Left lung (tissue), 10 donors: Measurements from ENCODE around the gene FAM13C. TPM values are rescaled to one million over a fixed set of nuclear protein-coding genes. Genes with fewer than 3 reads are reported as not detected.
A peak's percentile ranks its signal among the peaks of the same experiment; 100 is the strongest.

Experiments used
- ATAC-seq: fragments of 200-7000 bp; cut with Tn5 transposase; one replicate; pipeline ENCODE4 v1.9.1; 2020; ENCODE audit warnings: moderate library complexity
- DNase-seq, 4 donors: peaks; one replicate each; pipeline ENCODE4 v3.0.0-alpha.2; 2013 to 2020
- H3K27ac ChIP-seq, 2 donors: fragments of 200-600 bp; sonication (generic) in 1 of 2; one replicate each; pipeline versions ENCODE4 v1.5.0 to v1.8.0; 2020 to 2021
- H3K27me3 ChIP-seq, 2 donors: fragments of 200-600 bp; sonication (generic) in 1 of 2; one replicate each; pipeline versions ENCODE4 v1.5.0 to v1.8.0; 2020 to 2021
- H3K36me3 ChIP-seq, 2 donors: fragments of 200-600 bp; sonication (generic) in 1 of 2; one replicate each; pipeline versions ENCODE4 v1.5.0 to v1.8.0; 2020 to 2021
- H3K4me1 ChIP-seq, 2 donors: fragments of 200-600 bp; one replicate each; pipeline ENCODE4 v1.8.0; 2021
- H3K4me3 ChIP-seq, 2 donors: fragments of 200-600 bp; sonication (generic) in 1 of 2; one replicate each; pipeline versions ENCODE4 v1.5.0 to v1.8.0; 2020 to 2021; ENCODE audit warnings: mild to moderate bottlenecking in 1 of 2
- H3K9me3 ChIP-seq, 2 donors: fragments of 200-600 bp; sonication (generic) in 1 of 2; one replicate each; pipeline versions ENCODE4 v1.5.0 to v1.8.0; 2020 to 2021
- intact Hi-C, 2 donors: fragments of 100-400 bp; cut with DNase I; formaldehyde crosslinking; loops; one replicate each; pipeline versions ENCODE4 v1.11.2 to v1.14.2; 2022
- polyA plus RNA-seq, 6 donors: library from polyadenylated mRNA; unstranded; fragments of 120-200 nt; gene quantifications; one replicate each; pipeline ENCODE4 v1.2.1, GENCODE V29; 2013; ENCODE audit not compliant: insufficient read length in 6 of 6
- total RNA-seq, 2 donors: library from RNA; stranded (reverse); fragmentation: NEBNext Ultra II Directional; extraction: Animal tissue kit (Norgen Biotek cat#: 25700); gene quantifications; one replicate each; pipeline ENCODE4 v1.2.1, GENCODE V29; 2021
- TF ChIP-seq, protein P1 (sequence below), 2 donors: fragments of 200-600 bp; sonication (generic) in 1 of 2; IDR thresholded peaks; one replicate each; pipeline versions ENCODE4 v1.5.0 to v1.8.0; 2021; ENCODE audit warnings: antibody characterized with exemption in 2 of 2
- donor health status: DM: no; HTN: yes; CAD: no.
- donor health status: DM: no; HTN: no; CAD: no.

Gene FAM13C
- total and polyA plus RNA-seq, 8 donors = 10.3 to 36.1 (median 25.0) TPM

DNA sequence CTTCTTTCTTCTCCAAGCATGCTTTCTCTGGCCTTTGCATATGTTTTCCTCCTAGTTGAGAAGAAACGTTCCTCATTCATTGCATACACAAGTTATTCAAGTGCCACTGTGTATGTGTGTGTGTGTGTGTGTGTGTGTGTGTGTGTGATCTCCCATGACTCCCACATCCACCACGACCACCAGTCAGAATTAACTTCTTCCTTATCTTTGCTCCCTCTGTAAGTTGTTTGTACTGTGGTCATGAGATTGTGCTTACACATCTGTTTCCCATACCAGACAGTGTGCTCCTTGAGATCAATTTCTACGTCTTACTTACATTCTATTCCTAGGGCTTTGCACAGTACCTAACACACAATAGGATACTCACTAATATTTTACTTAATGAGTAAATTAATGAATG is 22.4 kb upstream of the FAM13C start:
- Histone ChIP-seq H3K4me1 (no peaks in the 10 kb centered on the region), H3K27me3 (no peaks in the 10 kb centered on the region), H3K36me3 (no peaks in the 10 kb centered on the region), H3K4me3 (no peak overlapping the region), H3K27ac (no peak overlapping the region), H3K9me3 (no peaks in the 10 kb centered on the region)
- TF ChIP-seq, protein P1, sequence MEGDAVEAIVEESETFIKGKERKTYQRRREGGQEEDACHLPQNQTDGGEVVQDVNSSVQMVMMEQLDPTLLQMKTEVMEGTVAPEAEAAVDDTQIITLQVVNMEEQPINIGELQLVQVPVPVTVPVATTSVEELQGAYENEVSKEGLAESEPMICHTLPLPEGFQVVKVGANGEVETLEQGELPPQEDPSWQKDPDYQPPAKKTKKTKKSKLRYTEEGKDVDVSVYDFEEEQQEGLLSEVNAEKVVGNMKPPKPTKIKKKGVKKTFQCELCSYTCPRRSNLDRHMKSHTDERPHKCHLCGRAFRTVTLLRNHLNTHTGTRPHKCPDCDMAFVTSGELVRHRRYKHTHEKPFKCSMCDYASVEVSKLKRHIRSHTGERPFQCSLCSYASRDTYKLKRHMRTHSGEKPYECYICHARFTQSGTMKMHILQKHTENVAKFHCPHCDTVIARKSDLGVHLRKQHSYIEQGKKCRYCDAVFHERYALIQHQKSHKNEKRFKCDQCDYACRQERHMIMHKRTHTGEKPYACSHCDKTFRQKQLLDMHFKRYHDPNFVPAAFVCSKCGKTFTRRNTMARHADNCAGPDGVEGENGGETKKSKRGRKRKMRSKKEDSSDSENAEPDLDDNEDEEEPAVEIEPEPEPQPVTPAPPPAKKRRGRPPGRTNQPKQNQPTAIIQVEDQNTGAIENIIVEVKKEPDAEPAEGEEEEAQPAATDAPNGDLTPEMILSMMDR (IDR thresholded peaks at IDR 0.05) = no peak
- ATAC-seq = no peak
- intact Hi-C loops = no loop called here
- no peak for DNase-seq

DNA sequence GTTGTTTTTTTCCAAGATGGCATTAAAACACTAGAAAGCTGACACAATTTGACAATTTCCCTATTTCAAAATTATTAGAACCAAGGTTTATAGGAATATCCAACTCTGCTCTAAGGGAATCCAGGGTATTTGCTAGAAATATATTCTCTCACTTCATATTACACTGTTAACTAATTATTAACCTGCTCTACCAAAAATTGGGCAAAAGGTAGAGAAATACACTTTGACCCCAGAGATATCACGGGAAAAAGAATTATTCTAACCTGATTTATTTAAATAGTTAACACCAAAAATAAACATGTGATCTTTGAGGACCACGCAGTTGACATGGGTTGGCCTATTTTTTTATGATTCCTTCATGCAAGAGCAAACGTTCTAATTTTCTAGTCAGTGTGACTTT is 21.6 kb upstream of the FAM13C start:
- no peaks in the 10 kb centered on the region for H3K9me3 ChIP-seq
- H3K36me3 ChIP-seq = no peaks in the 10 kb centered on the region
- H3K4me1 ChIP-seq = no peaks in the 10 kb centered on the region
- intact Hi-C loops = no loop called here
- no peaks in the 10 kb centered on the region for H3K27me3 ChIP-seq
- TF ChIP-seq, protein P1 (IDR thresholded peaks at IDR 0.05) = no peak
- no peak overlapping the region for H3K4me3 ChIP-seq
- peak overlapping the region in 1 of 2 donors; percentile 62 for H3K27ac ChIP-seq
- no peak for DNase-seq
- ATAC-seq = no peak

GRCh38 chr10:59383436-59383835 is 21.1 kb upstream of the FAM13C start:
- Histone ChIP-seq H3K27me3 (no peaks in the 10 kb centered on the region), H3K9me3 (peaks cover 0 to 2% of the 10 kb centered on the region in 2 donors), H3K27ac (peak overlapping the region in 1 of 2 donors; percentile 62), H3K4me1 (no peaks in the 10 kb centered on the region), H3K4me3 (no peak overlapping the region), H3K36me3 (no peaks in the 10 kb centered on the region)
- intact Hi-C loops = no loop called here
- ATAC-seq (no peak), DNase-seq (no peak)
- TF ChIP-seq, protein P1 (IDR thresholded peaks at IDR 0.05) = no peak

DNA sequence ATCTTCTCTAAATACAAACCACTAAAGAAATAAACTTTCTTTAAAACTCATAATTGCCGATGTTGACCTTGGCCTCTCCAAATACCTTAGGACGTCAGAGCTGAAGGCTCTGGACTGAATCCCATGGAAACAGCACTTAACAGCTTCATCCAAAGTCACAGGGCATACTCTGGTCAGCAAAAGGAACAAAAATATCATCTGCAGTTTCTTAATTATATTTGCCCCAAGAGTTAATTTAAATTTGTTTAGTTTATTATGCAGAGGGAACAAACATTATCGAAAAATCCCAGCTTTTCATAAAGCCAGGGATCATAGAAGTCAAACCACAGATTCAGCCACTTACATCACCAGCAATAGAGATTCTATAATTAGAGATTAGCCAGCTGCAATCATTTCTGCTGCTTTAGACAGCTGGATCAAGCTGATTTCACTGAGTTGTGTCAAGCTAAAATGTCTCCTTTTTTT is 20.5 kb upstream of the FAM13C start:
- TF ChIP-seq, protein P1 (IDR thresholded peaks at IDR 0.05) = no peak
- intact Hi-C loops = no loop called here
- H3K27ac ChIP-seq = peak overlapping the region in 1 of 2 donors; percentile 62
- peaks cover 0 to 2% of the 10 kb centered on the region in 2 donors for H3K9me3 ChIP-seq
- peak in 2 of 4 donors; percentile 46 to 64 for DNase-seq
- no peak overlapping the region for H3K4me3 ChIP-seq
- H3K36me3 ChIP-seq = no peaks in the 10 kb centered on the region
- no peaks in the 10 kb centered on the region for H3K27me3 ChIP-seq
- peak; percentile 79 for ATAC-seq
- no peaks in the 10 kb centered on the region for H3K4me1 ChIP-seq

- peaks cover 0 to 2% of the 10 kb centered on the region in 2 donors for H3K9me3 ChIP-seq
- intact Hi-C loops = no loop called here
- TF ChIP-seq, protein P1 (IDR thresholded peaks at IDR 0.05) = no peak
- H3K27me3 ChIP-seq = no peaks in the 10 kb centered on the region
- H3K27ac ChIP-seq = peak overlapping the region in 1 of 2 donors; percentile 45
- H3K4me1 ChIP-seq = no peaks in the 10 kb centered on the region
- ATAC-seq (no peak), DNase-seq (no peak)
- no peaks in the 10 kb centered on the region for H3K36me3 ChIP-seq
- H3K4me3 ChIP-seq = no peak overlapping the region
Measured at GRCh38 chr10:59381687-59382086, 19.3 kb upstream of the FAM13C start.
